Coronary artery (tissue), 2 donors: Measurements from ENCODE around the gene MATN1.

Experiments
- DNase-seq: peaks from one replicate; pipeline ENCODE4 v3.0.0-alpha.2; 2017; ENCODE audit warnings: low spot score
- H3K27ac ChIP-seq, 2 donors: fragments of 200-600 bp; sonication (generic); one replicate each; pipeline ENCODE4 v1.5.1; 2016 to 2019
- H3K4me3 ChIP-seq: fragments of 200-600 bp; sonication (generic); 2 replicates; pipeline ENCODE4 v1.5.1; 2016; ENCODE audit warnings: mild to moderate bottlenecking, moderate library complexity
- TF ChIP-seq, protein P1 (sequence below): fragments of 200-600 bp; sonication (generic); IDR thresholded peaks from one replicate; pipeline ENCODE4 v1.5.1; 2019; ENCODE audit warnings: antibody characterized with exemption

Gene MATN1

GRCh38 chr1:30728832-30729638 lies 5.7 kb upstream of the MATN1 start:
- H3K4me3 ChIP-seq: no peak overlapping the region
- TF ChIP-seq, protein P1, sequence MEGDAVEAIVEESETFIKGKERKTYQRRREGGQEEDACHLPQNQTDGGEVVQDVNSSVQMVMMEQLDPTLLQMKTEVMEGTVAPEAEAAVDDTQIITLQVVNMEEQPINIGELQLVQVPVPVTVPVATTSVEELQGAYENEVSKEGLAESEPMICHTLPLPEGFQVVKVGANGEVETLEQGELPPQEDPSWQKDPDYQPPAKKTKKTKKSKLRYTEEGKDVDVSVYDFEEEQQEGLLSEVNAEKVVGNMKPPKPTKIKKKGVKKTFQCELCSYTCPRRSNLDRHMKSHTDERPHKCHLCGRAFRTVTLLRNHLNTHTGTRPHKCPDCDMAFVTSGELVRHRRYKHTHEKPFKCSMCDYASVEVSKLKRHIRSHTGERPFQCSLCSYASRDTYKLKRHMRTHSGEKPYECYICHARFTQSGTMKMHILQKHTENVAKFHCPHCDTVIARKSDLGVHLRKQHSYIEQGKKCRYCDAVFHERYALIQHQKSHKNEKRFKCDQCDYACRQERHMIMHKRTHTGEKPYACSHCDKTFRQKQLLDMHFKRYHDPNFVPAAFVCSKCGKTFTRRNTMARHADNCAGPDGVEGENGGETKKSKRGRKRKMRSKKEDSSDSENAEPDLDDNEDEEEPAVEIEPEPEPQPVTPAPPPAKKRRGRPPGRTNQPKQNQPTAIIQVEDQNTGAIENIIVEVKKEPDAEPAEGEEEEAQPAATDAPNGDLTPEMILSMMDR: no peak
- DNase-seq: no peak
- no peak overlapping the region for H3K27ac ChIP-seq

GRCh38 chr1:30728340-30728739 lies 5.0 kb upstream of the MATN1 start:
- no peak for DNase-seq
- H3K27ac ChIP-seq: no peak overlapping the region
- H3K4me3 ChIP-seq: no peak overlapping the region
- TF ChIP-seq, protein P1: no peak

GRCh38 chr1:30727824-30728223 lies 4.4 kb upstream of the MATN1 start:
- TF ChIP-seq, protein P1: no peak
- H3K4me3 ChIP-seq: no peak overlapping the region
- DNase-seq: no peak
- H3K27ac ChIP-seq: no peak overlapping the region

DNA sequence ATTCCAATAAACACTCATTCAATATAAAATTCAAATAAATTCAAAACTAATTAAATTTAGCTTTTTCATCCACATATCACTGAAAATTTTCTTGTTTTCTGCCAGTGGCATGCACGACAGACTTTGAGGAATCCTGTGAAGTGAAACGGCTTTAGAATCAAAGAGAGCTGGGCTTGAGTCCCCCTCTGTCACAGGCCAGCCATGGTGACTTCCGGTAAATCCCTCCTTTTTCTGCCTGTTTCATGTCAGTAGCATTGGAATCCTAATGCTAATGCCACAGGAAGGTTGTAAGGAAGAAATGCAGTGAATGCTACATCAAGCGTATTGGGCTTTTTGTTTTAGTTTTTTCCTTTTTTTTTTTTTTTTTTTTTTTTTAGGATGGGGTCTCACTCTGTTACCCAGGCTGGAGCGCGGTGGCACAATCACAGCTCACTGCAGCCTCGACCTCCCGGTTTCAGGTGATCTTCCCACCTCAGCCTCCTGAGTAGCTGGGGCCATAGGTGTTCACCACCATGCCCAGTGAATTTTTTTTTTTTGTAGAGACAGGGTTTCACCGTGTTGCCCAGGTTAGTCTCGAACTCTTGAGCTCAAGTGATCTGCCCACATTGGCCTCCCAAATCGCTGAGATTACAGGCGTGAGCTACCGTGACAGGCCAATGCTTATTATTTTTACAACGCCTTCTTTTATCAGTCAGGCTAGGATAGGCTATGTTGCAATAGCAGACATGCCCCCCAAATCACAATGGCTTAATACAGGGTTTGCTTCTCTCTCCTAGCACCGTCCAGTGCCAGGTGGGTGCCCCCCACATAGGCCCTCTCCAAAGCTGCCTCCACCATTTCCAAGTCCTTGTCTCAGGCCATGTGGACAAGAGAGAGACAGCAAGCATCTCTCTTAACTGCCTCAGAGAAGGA lies 3.6 kb upstream of the MATN1 start:
- H3K27ac ChIP-seq: no peak overlapping the region
- no peak overlapping the region for H3K4me3 ChIP-seq
- TF ChIP-seq, protein P1: no peak
- no peak for DNase-seq

DNA sequence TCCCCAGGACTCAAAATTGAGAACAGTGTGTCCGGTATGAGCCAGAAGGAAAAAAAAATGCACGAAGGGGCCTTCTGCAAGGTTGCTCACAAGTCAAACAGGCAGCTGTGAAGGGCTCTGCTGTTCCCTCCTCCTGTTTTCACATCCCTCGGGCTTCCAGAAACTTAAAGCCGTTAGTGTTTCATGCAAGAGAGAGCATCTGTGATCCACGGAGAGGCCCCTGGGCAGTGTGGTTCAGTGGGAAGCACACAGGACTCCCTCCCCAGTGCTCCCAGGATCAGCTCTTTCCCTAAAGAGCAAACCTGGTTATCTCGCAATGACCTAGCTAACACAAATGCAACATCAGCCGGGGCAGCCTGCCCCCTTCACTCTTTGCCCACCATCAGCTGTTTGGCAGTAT lies 2.9 kb upstream of the MATN1 start:
- TF ChIP-seq, protein P1: no peak

GRCh38 chr1:30725450-30726095 lies 2.2 kb upstream of the MATN1 start:
- TF ChIP-seq, protein P1: no peak
- H3K27ac ChIP-seq: no peak overlapping the region
- no peak for DNase-seq
- H3K4me3 ChIP-seq: no peak overlapping the region

More for the DNA sequence above, 2.9 kb upstream of the MATN1 start:
- Histone ChIP-seq H3K4me3 (no peak overlapping the region), H3K27ac (no peak overlapping the region)
- no peak for DNase-seq
